Neutrophil (primary cell): ENCODE results near the gene DBN1.

ENCODE experiments used
- H3K27ac ChIP-seq: fragments of 200-600 bp; sonication (generic); 2 replicates; pipeline ENCODE4 v1.5.1; 2016; ENCODE audit warnings: mild to moderate bottlenecking, moderate library complexity
- H3K27me3 ChIP-seq: fragments of 200-600 bp; sonication (generic); 2 replicates; pipeline ENCODE4 v1.6.0; 2016; ENCODE audit warnings: mild to moderate bottlenecking
- H3K36me3 ChIP-seq: fragments of 200-600 bp; sonication (generic); 2 replicates; pipeline ENCODE4 v1.5.1; 2017
- H3K4me1 ChIP-seq, 2 experiments: fragments of 200-600 bp in 1 of 2; sonication (generic) in 1 of 2; 1 replicate in 1 of 2; 2 replicates in 1 of 2; pipeline versions ENCODE4 v1.5.1 to v1.6.1; 2013 to 2016; ENCODE audit warnings: low read depth in 1 of 2, low read length in 1 of 2, mild to moderate bottlenecking in 1 of 2, moderate library complexity in 1 of 2; ENCODE audit not compliant: control insufficient read depth in 1 of 2, insufficient read depth in 1 of 2
- H3K4me3 ChIP-seq, 2 experiments: fragments of 200-600 bp in 1 of 2; sonication (generic) in 1 of 2; 1 replicate in 1 of 2; 2 replicates in 1 of 2; pipeline ENCODE4 v1.5.1; 2013 to 2016; ENCODE audit warnings: low read depth in 1 of 2, low read length in 1 of 2, mild to moderate bottlenecking in 1 of 2, moderate library complexity in 1 of 2
- H3K9me3 ChIP-seq: fragments of 200-600 bp; sonication (generic); 2 replicates; pipeline ENCODE4 v1.5.1; 2016
- CTCF ChIP-seq: fragments of 200-600 bp; sonication (generic); IDR thresholded peaks from 2 replicates; pipeline ENCODE4 v1.5.1; 2016; ENCODE audit warnings: antibody characterized with exemption

Gene DBN1

DNA sequence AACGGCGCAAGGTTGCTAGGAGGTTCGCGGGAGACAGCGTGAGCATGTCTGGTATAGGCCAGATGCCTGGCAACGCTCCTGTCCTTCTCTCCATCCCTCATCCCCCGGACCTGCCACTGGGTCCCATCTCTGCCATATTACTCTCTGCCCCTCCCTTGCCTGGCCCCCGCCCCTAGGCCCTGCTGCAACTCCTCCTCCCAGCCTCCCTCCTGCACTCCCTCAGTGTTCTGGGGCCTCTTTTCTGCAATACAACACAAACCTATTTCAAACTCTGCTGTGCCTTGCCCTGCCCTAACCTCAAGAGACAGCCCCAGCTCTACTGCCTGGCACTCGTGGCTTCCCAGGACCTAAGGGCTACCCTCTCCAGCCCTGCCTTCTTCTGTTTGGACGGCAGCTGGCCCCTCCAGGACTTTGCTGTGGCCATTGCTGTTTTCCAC lies 8.9 kb upstream of the DBN1 start:
- TF ChIP-seq CTCF = no peak
- H3K27me3 ChIP-seq = no peaks in the 10 kb centered on the region
- H3K9me3 ChIP-seq = no peaks in the 10 kb centered on the region
- H3K36me3 ChIP-seq = peaks cover 91% of the 10 kb centered on the region
- H3K27ac ChIP-seq = peak overlapping the region; percentile 36
- H3K4me3 ChIP-seq = no peak overlapping the region
- H3K4me1 ChIP-seq = peaks cover 25 to 26% of the 10 kb centered on the region in 2 experiments

GRCh38 chr5:177479774-177480173 lies 6.3 kb upstream of the DBN1 start:
- no peak overlapping the region for H3K4me3 ChIP-seq
- peaks cover 67% of the 10 kb centered on the region for H3K36me3 ChIP-seq
- no peak for TF ChIP-seq CTCF
- H3K27ac ChIP-seq = peak overlapping the region; percentile 82
- no peaks in the 10 kb centered on the region for H3K9me3 ChIP-seq
- H3K4me1 ChIP-seq = peaks cover 32 to 35% of the 10 kb centered on the region in 2 experiments
- H3K27me3 ChIP-seq = peaks cover 11% of the 10 kb centered on the region

- peaks cover 18% of the 10 kb centered on the region for H3K27me3 ChIP-seq
- peak overlapping the region; percentile 82 for H3K27ac ChIP-seq
- TF ChIP-seq CTCF = no peak
- H3K9me3 ChIP-seq = no peaks in the 10 kb centered on the region
- peaks cover 59% of the 10 kb centered on the region for H3K36me3 ChIP-seq
- H3K4me1 ChIP-seq = peaks cover 38 to 42% of the 10 kb centered on the region in 2 experiments
- peak overlapping the region in 1 of 2 experiments; percentile 28 for H3K4me3 ChIP-seq
These were observed 5.5 kb upstream of the DBN1 start for GRCh38 chr5:177478711-177479646.

DNA sequence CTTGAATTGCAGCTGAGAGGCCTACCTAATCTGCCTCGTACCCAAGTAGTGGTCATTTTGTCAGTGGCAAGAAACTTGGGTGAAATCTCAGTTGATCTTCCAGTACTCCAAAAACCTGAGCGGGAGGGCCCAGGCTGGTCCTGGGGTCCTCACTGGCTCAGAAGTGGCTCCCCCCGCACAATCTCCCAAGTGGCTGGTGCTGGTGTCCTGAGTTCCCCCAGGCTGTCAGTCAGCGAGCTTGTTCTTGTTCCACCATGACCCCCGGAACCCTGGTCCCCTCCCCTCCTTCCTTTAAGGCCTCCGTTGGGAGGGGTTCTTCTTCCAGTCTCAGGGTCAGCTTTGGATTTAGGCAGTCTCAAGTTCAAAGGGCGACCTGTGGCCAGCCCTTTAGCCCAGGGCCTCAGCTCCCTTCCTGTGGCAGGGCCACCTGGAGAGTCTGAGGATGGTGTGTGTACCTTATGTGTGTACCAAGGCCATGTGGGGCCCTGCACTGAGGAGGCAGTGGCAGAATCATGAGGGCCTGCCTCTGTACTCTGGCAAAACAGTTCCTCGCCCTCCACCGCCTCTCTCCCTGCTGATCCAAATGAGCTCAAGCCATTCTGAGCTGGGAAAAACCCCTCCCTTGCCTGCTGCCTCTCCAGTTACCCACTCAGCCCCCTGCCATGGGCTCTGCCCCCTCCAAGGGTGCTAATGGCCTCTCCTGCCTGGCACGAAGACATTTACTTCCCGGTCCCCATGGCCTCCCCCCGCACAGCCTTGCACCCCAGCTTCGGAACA lies 4.5 kb upstream of the DBN1 start:
- H3K4me3 ChIP-seq = peak overlapping the region in 1 of 2 experiments; percentile 28
- H3K9me3 ChIP-seq = no peaks in the 10 kb centered on the region
- no peak for TF ChIP-seq CTCF
- H3K36me3 ChIP-seq = peaks cover 48% of the 10 kb centered on the region
- peaks cover 38 to 53% of the 10 kb centered on the region in 2 experiments for H3K4me1 ChIP-seq
- peak overlapping the region; percentile 82 for H3K27ac ChIP-seq
- H3K27me3 ChIP-seq = peaks cover 29% of the 10 kb centered on the region

DNA sequence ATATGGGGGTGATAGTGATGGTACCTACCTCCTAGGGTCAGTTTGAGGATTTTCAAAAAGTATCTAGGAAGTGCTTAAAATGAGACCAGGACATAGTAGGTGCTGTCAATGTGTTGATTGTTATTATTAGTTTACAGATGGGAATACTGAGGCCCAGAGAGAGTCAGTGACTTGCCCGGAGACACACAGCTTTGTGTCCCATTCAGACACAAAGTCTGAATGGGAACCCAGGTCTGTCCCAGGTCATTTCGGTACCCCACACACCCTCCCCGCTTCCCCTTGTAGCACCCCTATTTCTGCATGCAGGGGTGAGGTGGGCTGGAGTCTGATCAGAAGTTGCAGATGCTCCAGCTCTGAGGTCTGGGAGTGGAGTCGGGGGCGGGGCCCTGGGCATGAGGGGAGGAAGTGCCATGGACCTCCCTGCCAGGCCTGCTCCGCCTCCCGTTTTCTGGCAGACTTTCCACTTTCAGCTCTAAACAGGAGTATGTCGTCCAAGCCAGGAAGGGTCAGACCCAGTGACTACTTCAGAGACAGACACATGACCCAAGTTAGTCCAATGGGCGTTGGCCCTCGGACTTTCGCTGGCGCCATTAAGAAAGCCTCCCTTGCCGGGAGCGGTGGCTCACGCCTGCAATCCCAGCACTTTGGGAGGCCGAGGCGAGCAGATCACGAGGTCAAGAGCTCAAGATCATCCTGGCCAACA lies 3.2 kb upstream of the DBN1 start:
- Histone ChIP-seq H3K4me1 (peaks cover 48 to 65% of the 10 kb centered on the region in 2 experiments), H3K4me3 (no peak overlapping the region), H3K27ac (no peak overlapping the region), H3K27me3 (peaks cover 41% of the 10 kb centered on the region), H3K9me3 (no peaks in the 10 kb centered on the region), H3K36me3 (peaks cover 37% of the 10 kb centered on the region)
- no peak for TF ChIP-seq CTCF
